OCI-LY3 (cell line): ENCODE results near the gene MYH15.

Experiments used
- EZH2phosphoT487 ChIP-seq: fragments of 200-600 bp; shearing (Covaris generic); IDR thresholded peaks from 2 replicates; pipeline ENCODE4 v1.6.1; 2018; ENCODE audit warnings: antibody characterized with exemption, mixed run types, low read depth
- TF ChIP-seq, protein P1 (sequence below): fragments of 200-600, 300-600 bp; sonication (generic); IDR thresholded peaks from 2 replicates; pipeline ENCODE4 v1.5.1; 2014; ENCODE audit warnings: antibody characterized with exemption, low read length, low read depth

DNA sequence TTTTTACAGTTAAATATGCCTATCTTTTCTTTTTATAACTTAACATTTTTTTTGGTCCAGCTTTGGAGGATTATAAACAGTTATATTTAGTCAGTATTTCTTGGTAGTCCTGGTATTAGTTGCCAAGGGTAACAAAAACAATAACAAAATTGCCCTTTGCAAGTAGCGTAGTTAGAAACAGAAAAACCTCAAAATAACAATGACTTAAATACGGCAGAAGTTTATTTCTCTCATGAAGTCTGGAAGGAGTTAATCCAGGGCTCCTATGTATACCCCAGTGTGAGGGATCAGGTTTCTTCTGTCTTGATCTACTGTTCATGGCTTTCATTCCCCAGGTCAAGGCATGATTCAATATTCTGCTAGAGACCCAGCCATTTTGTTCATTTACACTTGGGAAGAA lies 14.1 kb upstream of the MYH15 start:
- TF ChIP-seq, protein P1, sequence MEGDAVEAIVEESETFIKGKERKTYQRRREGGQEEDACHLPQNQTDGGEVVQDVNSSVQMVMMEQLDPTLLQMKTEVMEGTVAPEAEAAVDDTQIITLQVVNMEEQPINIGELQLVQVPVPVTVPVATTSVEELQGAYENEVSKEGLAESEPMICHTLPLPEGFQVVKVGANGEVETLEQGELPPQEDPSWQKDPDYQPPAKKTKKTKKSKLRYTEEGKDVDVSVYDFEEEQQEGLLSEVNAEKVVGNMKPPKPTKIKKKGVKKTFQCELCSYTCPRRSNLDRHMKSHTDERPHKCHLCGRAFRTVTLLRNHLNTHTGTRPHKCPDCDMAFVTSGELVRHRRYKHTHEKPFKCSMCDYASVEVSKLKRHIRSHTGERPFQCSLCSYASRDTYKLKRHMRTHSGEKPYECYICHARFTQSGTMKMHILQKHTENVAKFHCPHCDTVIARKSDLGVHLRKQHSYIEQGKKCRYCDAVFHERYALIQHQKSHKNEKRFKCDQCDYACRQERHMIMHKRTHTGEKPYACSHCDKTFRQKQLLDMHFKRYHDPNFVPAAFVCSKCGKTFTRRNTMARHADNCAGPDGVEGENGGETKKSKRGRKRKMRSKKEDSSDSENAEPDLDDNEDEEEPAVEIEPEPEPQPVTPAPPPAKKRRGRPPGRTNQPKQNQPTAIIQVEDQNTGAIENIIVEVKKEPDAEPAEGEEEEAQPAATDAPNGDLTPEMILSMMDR, result no peak
- TF ChIP-seq EZH2phosphoT487, result no peak
